Lower lobe of right lung (tissue), 2 donors: Measurements from ENCODE around the gene BCKDHB. TPM values are rescaled to one million over a fixed set of nuclear protein-coding genes. Genes with fewer than 3 reads are reported as not detected.
"Not testable (repeated sequence)": the region's sequence is repeated elsewhere in the genome, so short reads cannot be mapped to it uniquely, and the experiment has no call there.

Source experiments
- ATAC-seq, 2 donors: fragments of 200-7000 bp; cut with Tn5 transposase; one replicate each; pipeline ENCODE4 v1.9.1; 2020 to 2022; ENCODE audit warnings: mild to moderate bottlenecking in 2 of 2, moderate library complexity in 2 of 2
- DNase-seq: peaks from one replicate; pipeline ENCODE4 v3.0.0-alpha.2; 2020
- H3K27ac ChIP-seq: fragments of 200-600 bp; one replicate; pipeline ENCODE4 v1.8.0; 2022
- H3K27me3 ChIP-seq: fragments of 200-600 bp; one replicate; pipeline ENCODE4 v1.8.0; 2022; ENCODE audit warnings: low read depth
- H3K36me3 ChIP-seq: fragments of 200-600 bp; one replicate; pipeline ENCODE4 v1.8.0; 2022; ENCODE audit warnings: mild to moderate bottlenecking
- H3K4me1 ChIP-seq: fragments of 200-600 bp; one replicate; pipeline ENCODE4 v1.8.0; 2022
- H3K4me3 ChIP-seq: fragments of 200-600 bp; one replicate; pipeline ENCODE4 v1.8.0; 2022; ENCODE audit warnings: mild to moderate bottlenecking
- H3K9me3 ChIP-seq: fragments of 200-600 bp; one replicate; pipeline ENCODE4 v1.8.0; 2022
- CTCF ChIP-seq: fragments of 200-600 bp; IDR thresholded peaks from one replicate; pipeline ENCODE4 v1.8.0; 2022; ENCODE audit warnings: antibody characterized with exemption, mild to moderate bottlenecking
- intact Hi-C: fragments of 100-400 bp; cut with DNase I; formaldehyde crosslinking; loops from one replicate; pipeline ENCODE4 v1.11.0; 2022
- long read RNA-seq: library from polyadenylated mRNA; unstranded; transcript quantifications from one replicate; pipeline ENCODE4 v2.0.0, GENCODE V29; 2021
- total RNA-seq: library from RNA; stranded (reverse); fragmentation: NEBNext Ultra II Directional; extraction: Animal tissue kit (Norgen Biotek cat#: 25700); gene quantifications from one replicate; pipeline ENCODE4 v1.2.1, GENCODE V29; 2021
- donor health status: DM: no; HTN: yes; CAD: no; lungs with severe emphysema.

The BCKDHB gene
- total RNA-seq: 13.8 TPM
- long read RNA-seq, transcript BCKDHB-202 (11 exons, 1,514 nt): major isoform, 11 of 33 reads
- long read RNA-seq, partial matches to known transcripts: 10 of 33 reads
- long read RNA-seq, other reads (novel, unspliced or antisense): 11 of 33 reads

GRCh38 chr6:80106418-80107235, at the start of gene BCKDHB:
Gene BCKDHB, plus strand, starts transcription at chr6:80106671. Its CDS starts 23 bp downstream, at chr6:80106694.
- no peaks in the 10 kb centered on the region for H3K9me3 ChIP-seq
- H3K27ac ChIP-seq: peak within 1 kb of the TSS; percentile 89
- H3K4me1 ChIP-seq: peaks cover 13% of the 10 kb centered on the region
- no peaks in the 10 kb centered on the region for H3K36me3 ChIP-seq
- no peak for TF ChIP-seq CTCF
- intact Hi-C loops: no loop called here
- DNase-seq (peak; percentile 98), ATAC-seq (peak; percentile 100)
- H3K27me3 ChIP-seq: no peaks in the 10 kb centered on the region
- peak within 1 kb of the TSS; percentile 86 for H3K4me3 ChIP-seq

- Histone ChIP-seq H3K27me3 (no peaks in the 10 kb centered on the region), H3K36me3 (no peaks in the 10 kb centered on the region), H3K4me1 (no peaks in the 10 kb centered on the region), H3K27ac (no peak overlapping the region), H3K9me3 (no peaks in the 10 kb centered on the region), H3K4me3 (no peak overlapping the region)
- DNase-seq: no peak
- no peak for TF ChIP-seq CTCF
- intact Hi-C loops: no loop called here
- ATAC-seq: no peak
These were observed 45.7 kb upstream of the BCKDHB start for GRCh38 chr6:80060774-80061173.

GRCh38 chr6:80068146-80068545, 38.3 kb upstream of the BCKDHB start:
- H3K9me3 ChIP-seq, H3K4me3 ChIP-seq, DNase-seq, H3K36me3 ChIP-seq, H3K4me1 ChIP-seq, intact Hi-C loops, ATAC-seq, H3K27ac ChIP-seq, H3K27me3 ChIP-seq: not testable (repeated sequence)

- ATAC-seq, H3K27ac ChIP-seq, H3K9me3 ChIP-seq, DNase-seq, H3K4me1 ChIP-seq, intact Hi-C loops, H3K36me3 ChIP-seq, H3K4me3 ChIP-seq, H3K27me3 ChIP-seq: not testable (repeated sequence)
These were observed 36.0 kb upstream of the BCKDHB start for GRCh38 chr6:80070431-80070830.

- Histone ChIP-seq H3K9me3 (peaks cover 3% of the 10 kb centered on the region), H3K27ac (no peak overlapping the region), H3K4me1 (no peaks in the 10 kb centered on the region), H3K27me3 (no peaks in the 10 kb centered on the region), H3K4me3 (no peak overlapping the region), H3K36me3 (no peaks in the 10 kb centered on the region)
- intact Hi-C loops: no loop called here
- no peak for TF ChIP-seq CTCF
- no peak for DNase-seq
- no peak for ATAC-seq
These were observed 29.4 kb upstream of the BCKDHB start for GRCh38 chr6:80077067-80077466.

- Histone ChIP-seq H3K27me3 (no peaks in the 10 kb centered on the region), H3K9me3 (no peaks in the 10 kb centered on the region), H3K4me3 (no peak overlapping the region), H3K27ac (no peak overlapping the region), H3K4me1 (no peaks in the 10 kb centered on the region), H3K36me3 (no peaks in the 10 kb centered on the region)
- intact Hi-C loops: no loop called here
- ATAC-seq: no peak
- no peak for DNase-seq
- TF ChIP-seq CTCF: no peak
These were observed 17.8 kb upstream of the BCKDHB start for GRCh38 chr6:80088637-80089036.
